SK-N-SH (cell line): ENCODE results near the gene ESRRA. TPM values are rescaled to one million over a fixed set of nuclear protein-coding genes. Genes with fewer than 3 reads are reported as not detected.

ENCODE experiments used
- CTCF ChIA-PET: fragments of 300-600, 350-600 bp; formaldehyde crosslinking; extraction: SDS; loops from one replicate; lab custom pipeline; 2021; lab: Yijun Ruan, JAX
- POLR2A ChIA-PET: fragments of 350-600 bp; sonication (Branson Sonifier 250); formaldehyde crosslinking; extraction: SDS; loops from one replicate; lab custom pipeline; 2020; ENCODE audit warnings: antibody characterized with exemption, inconsistent platforms; lab: Yijun Ruan, JAX
- DNase-seq: peaks from one replicate; pipeline ENCODE4 v3.0.0; 2012
- H2AFZ ChIP-seq: fragments of 200-600 bp; sonication (generic); 2 replicates; pipeline ENCODE4 v1.8.1; 2016; ENCODE audit warnings: antibody characterized with exemption, mild to moderate bottlenecking, low read depth
- H3F3A ChIP-seq: fragments of 200-600 bp; sonication (generic); replicated peaks from 2 replicates; pipeline ENCODE3; 2016; ENCODE audit warnings: antibody characterized with exemption, mild to moderate bottlenecking; ENCODE audit not compliant: insufficient read depth
- H3K27ac ChIP-seq, 2 experiments: fragments of 200-500 bp in 1 of 2; fragments of 200-600 bp in 1 of 2; sonication (Bioruptor generic) in 1 of 2; sonication (generic), shearing (Covaris generic) in 1 of 2; 2 replicates each; pipeline versions ENCODE4 v1.5.1 to v1.6.1; 2014 to 2016; ENCODE audit warnings: low read depth in 2 of 2, inconsistent platforms in 1 of 2, low read length in 1 of 2, mild to moderate bottlenecking in 1 of 2, mixed read lengths in 1 of 2
- H3K27me3 ChIP-seq: fragments of 200-600 bp; sonication (generic), shearing (Covaris generic); 2 replicates; pipeline ENCODE4 v1.6.1; 2016; ENCODE audit warnings: mixed run types; ENCODE audit not compliant: insufficient read depth
- H3K36me3 ChIP-seq, 2 experiments: fragments of 200-500 bp in 1 of 2; fragments of 200-600 bp in 1 of 2; sonication (Bioruptor generic) in 1 of 2; sonication (generic) in 1 of 2; replicated peaks in 1 of 2; 2 replicates each; pipeline versions ENCODE3 to v1.5.1; 2014 to 2016; ENCODE audit warnings: low read length in 1 of 2, mild to moderate bottlenecking in 1 of 2; ENCODE audit not compliant: insufficient read depth in 2 of 2, control insufficient read depth in 1 of 2
- H3K4me1 ChIP-seq, 2 experiments: fragments of 200-500 bp in 1 of 2; fragments of 200-600 bp in 1 of 2; sonication (Bioruptor generic) in 1 of 2; sonication (generic), shearing (Covaris generic) in 1 of 2; 2 replicates each; pipeline versions ENCODE4 v1.5.1 to v1.6.1; 2014 to 2016; ENCODE audit warnings: low read depth in 1 of 2, low read length in 1 of 2, mixed run types in 1 of 2; ENCODE audit not compliant: insufficient read depth in 2 of 2, control insufficient read depth in 1 of 2
- H3K4me2 ChIP-seq: fragments of 200-600 bp; sonication (generic), shearing (Covaris generic); 2 replicates; pipeline ENCODE4 v1.6.1; 2017; ENCODE audit warnings: mixed run types
- H3K4me3 ChIP-seq, 2 experiments: fragments of 200-500 bp in 1 of 2; fragments of 200-600 bp in 1 of 2; sonication (Bioruptor generic) in 1 of 2; sonication (generic), shearing (Covaris generic) in 1 of 2; 2 replicates each; pipeline versions ENCODE4 v1.5.1 to v1.8.1; 2014 to 2016; ENCODE audit warnings: low read depth in 2 of 2, inconsistent platforms in 1 of 2, low read length in 1 of 2, mild to moderate bottlenecking in 1 of 2, mixed read lengths in 1 of 2, moderate library complexity in 1 of 2
- H3K79me2 ChIP-seq: fragments of 200-600 bp; sonication (generic); 2 replicates; pipeline ENCODE4 v1.8.1; 2017; ENCODE audit warnings: mild to moderate bottlenecking; ENCODE audit not compliant: insufficient read depth
- H3K9ac ChIP-seq: fragments of 200-600 bp; sonication (generic); 2 replicates; pipeline ENCODE4 v1.6.1; 2017; ENCODE audit warnings: mixed run types
- H3K9me2 ChIP-seq: fragments of 200-600 bp; sonication (generic); 2 replicates; pipeline ENCODE4 v1.6.1; 2017; ENCODE audit warnings: mixed run types
- H3K9me3 ChIP-seq: fragments of 200-600 bp; sonication (generic); 2 replicates; pipeline ENCODE4 v1.6.1; 2017; ENCODE audit warnings: mixed run types, mild to moderate bottlenecking, moderate library complexity
- H4K20me1 ChIP-seq: fragments of 200-600 bp; sonication (generic); 2 replicates; pipeline ENCODE4 v1.6.1; 2017; ENCODE audit warnings: mild to moderate bottlenecking, mixed run types; ENCODE audit not compliant: insufficient read depth
- ELF1 ChIP-seq: IDR thresholded peaks from 2 replicates; pipeline ENCODE4 v1.4.0; 2012
- EP300 ChIP-seq, 2 experiments: IDR thresholded peaks; 2 replicates each; pipeline versions ENCODE4 v1.4.0 to v1.6.1; 2012; ENCODE audit warnings: borderline replicate concordance in 1 of 2, low read depth in 1 of 2, low read length in 1 of 2
- EZH2phosphoT487 ChIP-seq: fragments of 200-600 bp; sonication (generic); IDR thresholded peaks from 2 replicates; pipeline ENCODE4 v1.6.1; 2017; ENCODE audit warnings: low read depth, mixed run types, mild to moderate bottlenecking, antibody characterized with exemption, moderate library complexity, borderline replicate concordance
- FOSL2 ChIP-seq: IDR thresholded peaks from 2 replicates; pipeline ENCODE4 v1.4.0; 2012; ENCODE audit warnings: low read depth, mild to moderate bottlenecking, moderate library complexity, borderline replicate concordance
- FOXJ3 ChIP-seq: sonication (generic); formaldehyde crosslinking; IDR thresholded peaks from 2 replicates; pipeline ENCODE4 v1.5.1; 2020; ENCODE audit warnings: mild to moderate bottlenecking, missing genetic modification reagents
- FOXM1 ChIP-seq: IDR thresholded peaks from 2 replicates; pipeline ENCODE4 v1.4.0; 2012; ENCODE audit warnings: low read depth, mild to moderate bottlenecking
- GABPA ChIP-seq: IDR thresholded peaks from 2 replicates; pipeline ENCODE4 v1.4.0; 2012; ENCODE audit warnings: low read depth, mild to moderate bottlenecking
- GATA2 ChIP-seq: sonication (generic); formaldehyde crosslinking; IDR thresholded peaks from 2 replicates; pipeline ENCODE4 v1.5.0; 2020; ENCODE audit warnings: mild to moderate bottlenecking, missing genetic modification reagents
- JUND ChIP-seq: IDR thresholded peaks from 2 replicates; pipeline ENCODE4 v1.4.0; 2012
- MEF2A ChIP-seq: IDR thresholded peaks from 2 replicates; pipeline ENCODE4 v1.4.0; 2012; ENCODE audit warnings: low read depth, borderline replicate concordance
- NRF1 ChIP-seq: IDR thresholded peaks from 2 replicates; pipeline ENCODE4 v1.6.1; 2012; ENCODE audit warnings: low read depth, mild to moderate bottlenecking, low read length
- POLR2AphosphoS5 ChIP-seq: IDR thresholded peaks from 2 replicates; pipeline ENCODE4 v1.6.1; 2012; ENCODE audit warnings: low read depth, low read length
- RCOR1 ChIP-seq: fragments of 150-350 bp; IDR thresholded peaks from 2 replicates; pipeline ENCODE4 v1.6.1; 2017; ENCODE audit warnings: antibody characterized with exemption, low read length
- RFX5 ChIP-seq: IDR thresholded peaks from 2 replicates; pipeline ENCODE4 v1.6.1; 2012; ENCODE audit warnings: mild to moderate bottlenecking, improper control_type of control experiment, low read length
- RXRA ChIP-seq: IDR thresholded peaks from 2 replicates; pipeline ENCODE4 v1.4.0; 2012; ENCODE audit warnings: low read depth, mild to moderate bottlenecking, borderline replicate concordance
- SIN3A ChIP-seq: IDR thresholded peaks from 2 replicates; pipeline ENCODE4 v1.6.1; 2012; ENCODE audit warnings: low read depth, mild to moderate bottlenecking, low read length, moderate library complexity, borderline replicate concordance
- SMC3 ChIP-seq: IDR thresholded peaks from 2 replicates; pipeline ENCODE4 v1.6.1; 2012; ENCODE audit warnings: low read depth, low read length, improper control_type of control experiment
- TCF12 ChIP-seq: IDR thresholded peaks from 2 replicates; pipeline ENCODE4 v1.4.0; 2012
- TEAD4 ChIP-seq: IDR thresholded peaks from 2 replicates; pipeline ENCODE4 v1.4.0; 2012; ENCODE audit warnings: mild to moderate bottlenecking, borderline replicate concordance; ENCODE audit not compliant: insufficient read depth
- WGBS: methylation state at CpG from one replicate; pipeline ENCODE4 v1.1.6; 2017; ENCODE audit warnings: low lambda C conversion rate; 5-methylcytosine and 5-hydroxymethylcytosine counted together
- polyA plus RNA-seq, 3 experiments: library from polyadenylated mRNA; depleted of rRNA; stranded (reverse); fragments of >200 nt; gene quantifications; 2 replicates each; pipeline ENCODE4 v1.2.3, GENCODE V29; 2012
- TF ChIP-seq, protein P1 (sequence below): IDR thresholded peaks from 2 replicates; pipeline ENCODE4; 2012
- TF ChIP-seq, protein P2 (sequence below): fragments of 200-600 bp; sonication (generic); IDR thresholded peaks from 2 replicates; pipeline ENCODE4 v1.6.1; 2017; ENCODE audit warnings: antibody characterized with exemption, mild to moderate bottlenecking, moderate library complexity
- TF ChIP-seq, protein P3 (sequence below): IDR thresholded peaks from 2 replicates; pipeline ENCODE4 v1.4.0; 2012; ENCODE audit warnings: low read depth
- TF ChIP-seq, protein P4 (sequence below): fragments of 150-350 bp; IDR thresholded peaks from 2 replicates; pipeline ENCODE4 v1.6.1; 2016; ENCODE audit warnings: mild to moderate bottlenecking, low read depth, low read length
- TF ChIP-seq, protein P5 (sequence below): fragments of 150-350 bp; IDR thresholded peaks from 2 replicates; pipeline ENCODE4 v1.6.1; 2017; ENCODE audit warnings: antibody characterized with exemption, low read length, low read depth, borderline replicate concordance
- TF ChIP-seq, protein P6 (sequence below): IDR thresholded peaks from 2 replicates; pipeline ENCODE4 v1.6.1; 2012; ENCODE audit warnings: mild to moderate bottlenecking, low read depth, low read length, moderate library complexity

The ESRRA gene
- polyA plus RNA-seq (2012; rRNA removed): 27.8 and 31.7 TPM in 2 replicates
- 24.0 and 31.6 TPM in 2 replicates for polyA plus RNA-seq (2012; cell fraction: cytosol; rRNA removed)
- 42.5 and 71.4 TPM in 2 replicates for polyA plus RNA-seq (2012; cell fraction: nucleus; rRNA removed)

DNA sequence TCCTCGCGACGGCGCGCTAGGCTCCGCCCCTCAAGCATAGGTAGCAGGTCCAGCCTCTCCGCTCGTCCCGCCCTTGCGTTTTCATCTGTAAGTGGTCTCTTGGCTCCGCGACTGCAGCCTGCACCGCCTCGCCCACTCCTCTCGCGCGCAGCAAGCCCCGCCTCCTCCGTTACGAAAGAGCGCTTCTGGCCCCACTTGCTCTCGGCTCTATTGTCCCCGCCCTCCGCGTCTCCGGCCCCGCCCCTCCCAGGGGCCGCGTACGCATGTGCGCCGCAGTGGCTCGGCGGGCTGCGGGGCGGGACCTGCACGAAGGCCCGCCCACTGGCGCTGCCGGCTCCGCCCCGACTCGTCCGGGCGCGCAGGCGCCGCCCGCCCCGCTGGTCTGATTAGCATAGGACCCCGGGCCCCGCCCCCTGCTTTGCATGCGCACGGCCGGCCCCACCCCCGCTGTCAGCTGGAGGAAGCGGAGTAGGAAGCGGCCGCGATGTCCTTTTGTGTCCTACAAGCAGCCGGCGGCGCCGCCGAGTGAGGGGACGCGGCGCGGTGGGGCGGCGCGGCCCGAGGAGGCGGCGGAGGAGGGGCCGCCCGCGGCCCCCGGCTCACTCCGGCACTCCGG is at the start of gene ESRRA:
TSS of gene ESRRA (plus strand) at position 450 of the 616 bp plus-strand sequence. CDS start 1,656 bp downstream, outside the sequence.
- POLR2A ChIA-PET: interaction anchor here (1.0 to 5.8 kb wide), 9 partner anchors 11 to 101 kb away, joined by 3 to 54 read pairs (median 4); partner anchors contain the start of genes BAD, FKBP2, GPR137 and PRDX5
- CTCF ChIA-PET: interaction anchor here (0.6 to 6.7 kb wide), 25 partner anchors 9 to 804 kb away, joined by 3 to 196 read pairs (median 7); partner anchors contain the start of genes ATG2A, BAD, DNAJC4 and FERMT3
- H4K20me1 ChIP-seq: no peaks in the 10 kb centered on the region
- TF ChIP-seq FOXM1: no peak
- no peak for TF ChIP-seq TCF12
- TF ChIP-seq, protein P1, sequence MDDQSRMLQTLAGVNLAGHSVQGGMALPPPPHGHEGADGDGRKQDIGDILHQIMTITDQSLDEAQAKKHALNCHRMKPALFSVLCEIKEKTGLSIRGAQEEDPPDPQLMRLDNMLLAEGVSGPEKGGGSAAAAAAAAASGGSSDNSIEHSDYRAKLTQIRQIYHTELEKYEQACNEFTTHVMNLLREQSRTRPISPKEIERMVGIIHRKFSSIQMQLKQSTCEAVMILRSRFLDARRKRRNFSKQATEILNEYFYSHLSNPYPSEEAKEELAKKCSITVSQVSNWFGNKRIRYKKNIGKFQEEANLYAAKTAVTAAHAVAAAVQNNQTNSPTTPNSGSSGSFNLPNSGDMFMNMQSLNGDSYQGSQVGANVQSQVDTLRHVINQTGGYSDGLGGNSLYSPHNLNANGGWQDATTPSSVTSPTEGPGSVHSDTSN: no peak
- no peak for TF ChIP-seq RFX5
- TF ChIP-seq, protein P2, sequence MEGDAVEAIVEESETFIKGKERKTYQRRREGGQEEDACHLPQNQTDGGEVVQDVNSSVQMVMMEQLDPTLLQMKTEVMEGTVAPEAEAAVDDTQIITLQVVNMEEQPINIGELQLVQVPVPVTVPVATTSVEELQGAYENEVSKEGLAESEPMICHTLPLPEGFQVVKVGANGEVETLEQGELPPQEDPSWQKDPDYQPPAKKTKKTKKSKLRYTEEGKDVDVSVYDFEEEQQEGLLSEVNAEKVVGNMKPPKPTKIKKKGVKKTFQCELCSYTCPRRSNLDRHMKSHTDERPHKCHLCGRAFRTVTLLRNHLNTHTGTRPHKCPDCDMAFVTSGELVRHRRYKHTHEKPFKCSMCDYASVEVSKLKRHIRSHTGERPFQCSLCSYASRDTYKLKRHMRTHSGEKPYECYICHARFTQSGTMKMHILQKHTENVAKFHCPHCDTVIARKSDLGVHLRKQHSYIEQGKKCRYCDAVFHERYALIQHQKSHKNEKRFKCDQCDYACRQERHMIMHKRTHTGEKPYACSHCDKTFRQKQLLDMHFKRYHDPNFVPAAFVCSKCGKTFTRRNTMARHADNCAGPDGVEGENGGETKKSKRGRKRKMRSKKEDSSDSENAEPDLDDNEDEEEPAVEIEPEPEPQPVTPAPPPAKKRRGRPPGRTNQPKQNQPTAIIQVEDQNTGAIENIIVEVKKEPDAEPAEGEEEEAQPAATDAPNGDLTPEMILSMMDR: no peak
- TF ChIP-seq, protein P3, sequence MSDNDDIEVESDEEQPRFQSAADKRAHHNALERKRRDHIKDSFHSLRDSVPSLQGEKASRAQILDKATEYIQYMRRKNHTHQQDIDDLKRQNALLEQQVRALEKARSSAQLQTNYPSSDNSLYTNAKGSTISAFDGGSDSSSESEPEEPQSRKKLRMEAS: no peak
- TF ChIP-seq, protein P4, sequence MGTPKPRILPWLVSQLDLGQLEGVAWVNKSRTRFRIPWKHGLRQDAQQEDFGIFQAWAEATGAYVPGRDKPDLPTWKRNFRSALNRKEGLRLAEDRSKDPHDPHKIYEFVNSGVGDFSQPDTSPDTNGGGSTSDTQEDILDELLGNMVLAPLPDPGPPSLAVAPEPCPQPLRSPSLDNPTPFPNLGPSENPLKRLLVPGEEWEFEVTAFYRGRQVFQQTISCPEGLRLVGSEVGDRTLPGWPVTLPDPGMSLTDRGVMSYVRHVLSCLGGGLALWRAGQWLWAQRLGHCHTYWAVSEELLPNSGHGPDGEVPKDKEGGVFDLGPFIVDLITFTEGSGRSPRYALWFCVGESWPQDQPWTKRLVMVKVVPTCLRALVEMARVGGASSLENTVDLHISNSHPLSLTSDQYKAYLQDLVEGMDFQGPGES: no peak
- TF ChIP-seq RCOR1: no peak
- TF ChIP-seq TEAD4: no peak
- no peak for TF ChIP-seq GATA2 (CRISPR knock-in tag)
- TF ChIP-seq RXRA: no peak
- peak; percentile 26; the same call in 1 of the 2 replicates for TF ChIP-seq POLR2AphosphoS5
- TF ChIP-seq SMC3: no peak
- TF ChIP-seq FOXJ3 (CRISPR knock-in tag): no peak
- TF ChIP-seq JUND: no peak
- TF ChIP-seq GABPA: no peak
- no peak for TF ChIP-seq FOSL2
- peak; percentile 95 for TF ChIP-seq NRF1
- no peak for TF ChIP-seq EZH2phosphoT487
- TF ChIP-seq, protein P5, sequence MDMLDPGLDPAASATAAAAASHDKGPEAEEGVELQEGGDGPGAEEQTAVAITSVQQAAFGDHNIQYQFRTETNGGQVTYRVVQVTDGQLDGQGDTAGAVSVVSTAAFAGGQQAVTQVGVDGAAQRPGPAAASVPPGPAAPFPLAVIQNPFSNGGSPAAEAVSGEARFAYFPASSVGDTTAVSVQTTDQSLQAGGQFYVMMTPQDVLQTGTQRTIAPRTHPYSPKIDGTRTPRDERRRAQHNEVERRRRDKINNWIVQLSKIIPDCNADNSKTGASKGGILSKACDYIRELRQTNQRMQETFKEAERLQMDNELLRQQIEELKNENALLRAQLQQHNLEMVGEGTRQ: no peak
- no peak for TF ChIP-seq EP300 (IDR thresholded peaks at IDR 0.05; ENCODE audit: borderline replicate concordance in 1 of 2, low read depth in 1 of 2, low read length in 1 of 2)
- TF ChIP-seq MEF2A: no peak
- TF ChIP-seq SIN3A: peak; percentile 69
- TF ChIP-seq ELF1: no peak
- TF ChIP-seq, protein P6, sequence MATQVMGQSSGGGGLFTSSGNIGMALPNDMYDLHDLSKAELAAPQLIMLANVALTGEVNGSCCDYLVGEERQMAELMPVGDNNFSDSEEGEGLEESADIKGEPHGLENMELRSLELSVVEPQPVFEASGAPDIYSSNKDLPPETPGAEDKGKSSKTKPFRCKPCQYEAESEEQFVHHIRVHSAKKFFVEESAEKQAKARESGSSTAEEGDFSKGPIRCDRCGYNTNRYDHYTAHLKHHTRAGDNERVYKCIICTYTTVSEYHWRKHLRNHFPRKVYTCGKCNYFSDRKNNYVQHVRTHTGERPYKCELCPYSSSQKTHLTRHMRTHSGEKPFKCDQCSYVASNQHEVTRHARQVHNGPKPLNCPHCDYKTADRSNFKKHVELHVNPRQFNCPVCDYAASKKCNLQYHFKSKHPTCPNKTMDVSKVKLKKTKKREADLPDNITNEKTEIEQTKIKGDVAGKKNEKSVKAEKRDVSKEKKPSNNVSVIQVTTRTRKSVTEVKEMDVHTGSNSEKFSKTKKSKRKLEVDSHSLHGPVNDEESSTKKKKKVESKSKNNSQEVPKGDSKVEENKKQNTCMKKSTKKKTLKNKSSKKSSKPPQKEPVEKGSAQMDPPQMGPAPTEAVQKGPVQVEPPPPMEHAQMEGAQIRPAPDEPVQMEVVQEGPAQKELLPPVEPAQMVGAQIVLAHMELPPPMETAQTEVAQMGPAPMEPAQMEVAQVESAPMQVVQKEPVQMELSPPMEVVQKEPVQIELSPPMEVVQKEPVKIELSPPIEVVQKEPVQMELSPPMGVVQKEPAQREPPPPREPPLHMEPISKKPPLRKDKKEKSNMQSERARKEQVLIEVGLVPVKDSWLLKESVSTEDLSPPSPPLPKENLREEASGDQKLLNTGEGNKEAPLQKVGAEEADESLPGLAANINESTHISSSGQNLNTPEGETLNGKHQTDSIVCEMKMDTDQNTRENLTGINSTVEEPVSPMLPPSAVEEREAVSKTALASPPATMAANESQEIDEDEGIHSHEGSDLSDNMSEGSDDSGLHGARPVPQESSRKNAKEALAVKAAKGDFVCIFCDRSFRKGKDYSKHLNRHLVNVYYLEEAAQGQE: no peak

More for the DNA sequence above, at the start of gene ESRRA:
- Histone ChIP-seq H3F3A (peaks cover 12% of the 10 kb centered on the region), H3K79me2 (peaks cover 30% of the 10 kb centered on the region; the same call in 1 of the 2 replicates), H3K4me1 (peaks cover 5 to 18% of the 10 kb centered on the region in 2 experiments; a peak in 2 of 4 replicates), H3K36me3 (peaks cover 0 to 2% of the 10 kb centered on the region in 2 experiments), H3K9me3 (no peaks in the 10 kb centered on the region), H3K27ac (peak within 1 kb of the TSS; percentile 83 to 96), H3K4me2 (peak within 1 kb of the TSS; percentile 99), H3K4me3 (peak within 1 kb of the TSS; percentile 67 to 82), H3K27me3 (no peaks in the 10 kb centered on the region), H3K9me2 (no peaks in the 10 kb centered on the region), H3K9ac (peak within 1 kb of the TSS; percentile 68), H2AFZ (peak within 1 kb of the TSS; percentile 84)
- under 1% methylated on average over 25 of the region's 81 CpGs for WGBS
- peak; percentile 100 for DNase-seq
